Activated naive CD8-positive, alpha-beta T cell treated with anti-CD3 and anti-CD28 coated beads, Interleukin-2, amount 50 U/mL, for 16 hours (primary cell): ENCODE measurements around the gene CDK14.

Experiments
- DNase-seq: peaks from one replicate; pipeline ENCODE4 v3.0.0-alpha.2; 2020; ENCODE audit warnings: low read depth, low spot score

CDK14 gene

GRCh38 chr7:90596671-90597562, 796 bp downstream of the CDK14 start:
- no peak for DNase-seq

- DNase-seq: no peak
Observed at GRCh38 chr7:90597563-90598253, 1.6 kb downstream of the CDK14 start.

GRCh38 chr7:90599038-90599437, 2.9 kb downstream of the CDK14 start:
- DNase-seq: no peak

- no peak for DNase-seq
Observed at GRCh38 chr7:90599892-90600555, 3.9 kb downstream of the CDK14 start.

- no peak for DNase-seq
Observed at GRCh38 chr7:90602303-90602702, 6.2 kb downstream of the CDK14 start.

- no peak for DNase-seq
Observed at GRCh38 chr7:90603346-90603745, 7.2 kb downstream of the CDK14 start.

- DNase-seq: no peak
Observed at GRCh38 chr7:90604383-90604782, 8.3 kb downstream of the CDK14 start.

GRCh38 chr7:90605055-90605454, 8.9 kb downstream of the CDK14 start:
- DNase-seq: no peak

- DNase-seq: no peak
Observed at GRCh38 chr7:90607196-90607595, 11.1 kb downstream of the CDK14 start.

GRCh38 chr7:90610105-90610504, 14.0 kb downstream of the CDK14 start:
- DNase-seq: no peak

- DNase-seq: no peak
Observed at GRCh38 chr7:90611115-90611514, 15.0 kb downstream of the CDK14 start.

- DNase-seq: no peak
Observed at GRCh38 chr7:90613088-90613498, 17.0 kb downstream of the CDK14 start.

GRCh38 chr7:90617442-90617841, 21.3 kb downstream of the CDK14 start:
- no peak for DNase-seq

- DNase-seq: no peak
Observed at GRCh38 chr7:90618876-90619275, 22.8 kb downstream of the CDK14 start.

GRCh38 chr7:90621125-90621746, 25.1 kb downstream of the CDK14 start:
- no peak for DNase-seq

GRCh38 chr7:90621747-90622140, 25.6 kb downstream of the CDK14 start:
- no peak for DNase-seq

- no peak for DNase-seq
Observed at GRCh38 chr7:90622670-90623069, 26.5 kb downstream of the CDK14 start.

- no peak for DNase-seq
Observed at GRCh38 chr7:90624225-90624911, 28.2 kb downstream of the CDK14 start.

- DNase-seq: no peak
Observed at GRCh38 chr7:90625051-90625450, 28.9 kb downstream of the CDK14 start.

GRCh38 chr7:90625562-90625961, 29.4 kb downstream of the CDK14 start:
- DNase-seq: no peak

- no peak for DNase-seq
Observed at GRCh38 chr7:90626013-90626412, 29.9 kb downstream of the CDK14 start.
